HL-60 (cell line): Measurements from ENCODE around the gene TDRD12.

Source experiments
- DNase-seq, 2 experiments: peaks; one replicate each; pipeline ENCODE4 v3.0.0-alpha.2; 2010 to 2020; ENCODE audit warnings: low read depth in 1 of 2, low spot score in 1 of 2
- H3K27ac ChIP-seq: fragments of 250-450 bp; sonication (Bioruptor Pico); replicated peaks from 2 replicates; pipeline ENCODE4 v1.5.1; 2020; ENCODE audit warnings: mild to moderate bottlenecking, moderate library complexity
- H3K27me3 ChIP-seq: fragments of 250-450 bp; sonication (Bioruptor Pico); 2 replicates; pipeline ENCODE4 v1.5.1; 2021; ENCODE audit warnings: mild to moderate bottlenecking, moderate library complexity; ENCODE audit not compliant: insufficient read depth, poor library complexity, severe bottlenecking
- H3K4me3 ChIP-seq: replicated peaks from 2 replicates; pipeline ENCODE4 v1.5.1; 2011; ENCODE audit warnings: mild to moderate bottlenecking, control low read depth, low read length; ENCODE audit not compliant: insufficient read depth
- GABPA ChIP-seq: IDR thresholded peaks from 2 replicates; pipeline ENCODE4 v1.6.1; 2012; ENCODE audit warnings: low read depth
- POLR2AphosphoS5 ChIP-seq: IDR thresholded peaks from 2 replicates; pipeline ENCODE4 v1.6.1; 2012; ENCODE audit warnings: low read depth
- REST ChIP-seq: IDR thresholded peaks from 2 replicates; pipeline ENCODE4 v1.6.1; 2012; ENCODE audit warnings: low read depth; ENCODE audit not compliant: insufficient replicate concordance
- SPI1 ChIP-seq: IDR thresholded peaks from 2 replicates; pipeline ENCODE4 v1.6.1; 2012; ENCODE audit warnings: low read depth, mild to moderate bottlenecking, borderline replicate concordance
- TF ChIP-seq, protein P1 (sequence below): IDR thresholded peaks from one replicate; pipeline ENCODE4 v1.5.1; 2011; ENCODE audit warnings: low read length, control low read depth, inconsistent platforms; ENCODE audit not compliant: insufficient read depth

Gene TDRD12

GRCh38 chr19:32864318-32865007 lies 144.9 kb downstream of the TDRD12 start:
- no peak overlapping the region for H3K4me3 ChIP-seq
- no peak for DNase-seq
- TF ChIP-seq REST (no peak), GABPA (no peak), POLR2AphosphoS5 (no peak), SPI1 (no peak)
- TF ChIP-seq, protein P1, sequence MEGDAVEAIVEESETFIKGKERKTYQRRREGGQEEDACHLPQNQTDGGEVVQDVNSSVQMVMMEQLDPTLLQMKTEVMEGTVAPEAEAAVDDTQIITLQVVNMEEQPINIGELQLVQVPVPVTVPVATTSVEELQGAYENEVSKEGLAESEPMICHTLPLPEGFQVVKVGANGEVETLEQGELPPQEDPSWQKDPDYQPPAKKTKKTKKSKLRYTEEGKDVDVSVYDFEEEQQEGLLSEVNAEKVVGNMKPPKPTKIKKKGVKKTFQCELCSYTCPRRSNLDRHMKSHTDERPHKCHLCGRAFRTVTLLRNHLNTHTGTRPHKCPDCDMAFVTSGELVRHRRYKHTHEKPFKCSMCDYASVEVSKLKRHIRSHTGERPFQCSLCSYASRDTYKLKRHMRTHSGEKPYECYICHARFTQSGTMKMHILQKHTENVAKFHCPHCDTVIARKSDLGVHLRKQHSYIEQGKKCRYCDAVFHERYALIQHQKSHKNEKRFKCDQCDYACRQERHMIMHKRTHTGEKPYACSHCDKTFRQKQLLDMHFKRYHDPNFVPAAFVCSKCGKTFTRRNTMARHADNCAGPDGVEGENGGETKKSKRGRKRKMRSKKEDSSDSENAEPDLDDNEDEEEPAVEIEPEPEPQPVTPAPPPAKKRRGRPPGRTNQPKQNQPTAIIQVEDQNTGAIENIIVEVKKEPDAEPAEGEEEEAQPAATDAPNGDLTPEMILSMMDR: no peak
- H3K27ac ChIP-seq: no peak overlapping the region
- H3K27me3 ChIP-seq: no peaks in the 10 kb centered on the region

DNA sequence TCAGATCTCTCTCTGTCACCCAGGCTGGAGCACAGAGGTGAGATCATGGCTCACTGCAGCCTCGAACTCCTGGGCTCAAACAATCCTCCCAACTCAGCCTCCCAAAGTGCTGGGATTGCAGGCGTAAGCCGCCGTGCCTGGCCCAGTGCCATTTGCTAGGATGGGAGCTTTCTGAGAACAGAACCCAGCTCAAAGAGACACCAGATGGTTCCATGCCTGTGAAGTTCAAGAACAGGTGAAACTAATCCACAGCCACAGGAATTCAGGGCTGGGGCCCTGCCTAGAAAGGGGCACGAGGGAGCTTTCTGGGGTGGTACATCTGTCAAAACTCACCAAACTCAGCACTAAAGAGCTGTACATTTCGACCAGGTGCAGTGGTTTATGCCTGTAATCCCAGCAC lies 145.8 kb downstream of the TDRD12 start:
- no peak for DNase-seq
- Histone ChIP-seq H3K27ac (no peak overlapping the region), H3K27me3 (no peaks in the 10 kb centered on the region), H3K4me3 (no peak overlapping the region)
- TF ChIP-seq SPI1: no peak
- TF ChIP-seq REST: no peak
- no peak for TF ChIP-seq POLR2AphosphoS5
- no peak for TF ChIP-seq GABPA
- TF ChIP-seq, protein P1: no peak

DNA sequence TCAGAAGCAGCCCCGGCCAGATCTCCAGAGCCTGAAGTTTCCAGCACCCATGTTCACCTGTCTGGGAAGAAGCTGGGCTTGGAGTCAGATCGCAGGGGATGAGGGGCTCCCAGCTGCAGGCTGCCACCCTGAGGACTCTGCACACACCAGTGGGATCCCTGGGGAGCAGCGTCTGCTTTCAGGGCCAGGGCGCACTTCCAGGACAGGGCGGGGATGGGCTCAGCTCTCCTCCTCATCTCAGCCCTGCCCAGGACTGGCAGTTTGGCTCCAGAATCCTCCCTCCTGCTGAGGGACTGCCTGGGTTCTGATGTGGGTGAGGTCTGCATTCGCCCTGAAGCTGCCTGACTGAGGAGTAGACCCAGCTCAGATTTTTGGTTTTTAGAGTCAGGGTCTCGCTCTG lies 146.5 kb downstream of the TDRD12 start:
- DNase-seq: no peak
- TF ChIP-seq POLR2AphosphoS5: no peak
- TF ChIP-seq SPI1: no peak
- TF ChIP-seq, protein P1: no peak
- TF ChIP-seq GABPA: no peak
- TF ChIP-seq REST: no peak
- Histone ChIP-seq H3K27me3 (no peaks in the 10 kb centered on the region), H3K27ac (no peak overlapping the region), H3K4me3 (no peak overlapping the region)
